H9 (cell line): ENCODE results near the gene CSTF1. TPM values are rescaled to one million over a fixed set of nuclear protein-coding genes. Genes with fewer than 3 reads are reported as not detected.

ENCODE experiments used
- DNase-seq: peaks from one replicate; pipeline ENCODE4 v3.0.0-alpha.2; 2017
- H2AFZ ChIP-seq: one replicate; pipeline ENCODE4 v1.6.1; 2013; ENCODE audit warnings: mild to moderate bottlenecking, low read length, control low read depth, moderate library complexity
- H2AK5ac ChIP-seq: 2 replicates; pipeline ENCODE4 v1.6.1; 2013; ENCODE audit warnings: low read length, control low read depth, mixed read lengths; ENCODE audit not compliant: insufficient read length
- H2BK120ac ChIP-seq: one replicate; pipeline ENCODE4 v1.6.1; 2013; ENCODE audit warnings: low read depth, mild to moderate bottlenecking, low read length, control low read depth, inconsistent platforms; ENCODE audit not compliant: poor library complexity, severe bottlenecking
- H2BK12ac ChIP-seq: 2 replicates; pipeline ENCODE4 v1.6.1; 2013; ENCODE audit warnings: low read length, control low read depth, mixed read lengths, low read depth; ENCODE audit not compliant: insufficient read length
- H2BK15ac ChIP-seq: 2 replicates; pipeline ENCODE4 v1.6.1; 2013; ENCODE audit warnings: low read depth, low read length, control low read depth
- H2BK20ac ChIP-seq: one replicate; pipeline ENCODE4 v1.6.1; 2013; ENCODE audit warnings: low read depth, mild to moderate bottlenecking, low read length, control low read depth, inconsistent platforms; ENCODE audit not compliant: poor library complexity, severe bottlenecking
- H2BK5ac ChIP-seq: 2 replicates; pipeline ENCODE4 v1.6.1; 2013; ENCODE audit warnings: low read length, control low read depth, mixed read lengths; ENCODE audit not compliant: insufficient read length
- H3K14ac ChIP-seq: 2 replicates; pipeline ENCODE4 v1.6.1; 2013; ENCODE audit warnings: low read length, control low read depth; ENCODE audit not compliant: insufficient read depth
- H3K18ac ChIP-seq: 2 replicates; pipeline ENCODE4 v1.6.1; 2013; ENCODE audit warnings: low read depth, mild to moderate bottlenecking, mixed read lengths, low read length, control low read depth; ENCODE audit not compliant: insufficient read length
- H3K23ac ChIP-seq: 2 replicates; pipeline ENCODE4 v1.6.1; 2013; ENCODE audit warnings: low read length, control low read depth, mixed read lengths, low read depth; ENCODE audit not compliant: insufficient read length
- H3K23me2 ChIP-seq: 2 replicates; pipeline ENCODE4 v1.6.1; 2013; ENCODE audit warnings: low read depth, mild to moderate bottlenecking, mixed read lengths, low read length, control low read depth; ENCODE audit not compliant: insufficient read length, poor library complexity, severe bottlenecking
- H3K27ac ChIP-seq: 2 replicates; pipeline ENCODE4 v1.5.1; 2013; ENCODE audit warnings: low read length, control low read depth, mixed read lengths, low read depth; ENCODE audit not compliant: insufficient read length
- H3K27me3 ChIP-seq: 2 replicates; pipeline ENCODE4 v1.6.1; 2013; ENCODE audit warnings: low read length, control low read depth, inconsistent platforms; ENCODE audit not compliant: insufficient read depth
- H3K4ac ChIP-seq: 2 replicates; pipeline ENCODE4 v1.6.1; 2013; ENCODE audit warnings: low read depth, mild to moderate bottlenecking, control low read depth, inconsistent platforms, low read length, moderate library complexity
- H3K4me1 ChIP-seq: 2 replicates; pipeline ENCODE4 v1.6.1; 2013; ENCODE audit warnings: low read length, control low read depth, inconsistent platforms; ENCODE audit not compliant: insufficient read depth
- H3K4me2 ChIP-seq: 2 replicates; pipeline ENCODE4 v1.6.1; 2013; ENCODE audit warnings: low read length, control low read depth, mixed read lengths; ENCODE audit not compliant: insufficient read length, insufficient read depth
- H3K56ac ChIP-seq: 2 replicates; pipeline ENCODE4 v1.6.1; 2013; ENCODE audit warnings: low read depth, mild to moderate bottlenecking, mixed read lengths, low read length, control low read depth; ENCODE audit not compliant: insufficient read length
- H3K79me1 ChIP-seq: 2 replicates; pipeline ENCODE4 v1.6.1; 2013; ENCODE audit warnings: low read depth, mild to moderate bottlenecking, moderate library complexity, low read length, control low read depth, inconsistent platforms; ENCODE audit not compliant: insufficient read depth, poor library complexity, severe bottlenecking
- H3K79me2 ChIP-seq: 2 replicates; pipeline ENCODE4 v1.6.1; 2013; ENCODE audit warnings: low read length, control low read depth, inconsistent platforms; ENCODE audit not compliant: insufficient read depth
- H3K9ac ChIP-seq: 2 replicates; pipeline ENCODE4 v1.6.1; 2013; ENCODE audit warnings: low read length, control low read depth, mixed read lengths; ENCODE audit not compliant: insufficient read length; ENCODE audit errors: extremely low read depth
- H3K9me3 ChIP-seq: one replicate; pipeline ENCODE4 v1.6.1; 2013; ENCODE audit warnings: low read depth, low read length, inconsistent platforms; ENCODE audit not compliant: control insufficient read depth
- H3T11ph ChIP-seq: one replicate; pipeline ENCODE4 v1.6.1; 2013; ENCODE audit warnings: mild to moderate bottlenecking, low read length, control low read depth, inconsistent platforms
- H4K20me1 ChIP-seq: one replicate; pipeline ENCODE4 v1.6.1; 2013; ENCODE audit not compliant: control insufficient read depth, insufficient read length, insufficient read depth
- H4K5ac ChIP-seq: 2 replicates; pipeline ENCODE4 v1.6.1; 2013; ENCODE audit warnings: low read depth, mild to moderate bottlenecking, mixed read lengths, low read length, control low read depth; ENCODE audit not compliant: insufficient read length
- H4K8ac ChIP-seq: replicated peaks from 2 replicates; pipeline ENCODE4 v1.6.1; 2013; ENCODE audit warnings: low read length, control low read depth, mixed read lengths, low read depth; ENCODE audit not compliant: insufficient read length
- H4K91ac ChIP-seq: 2 replicates; pipeline ENCODE4 v1.6.1; 2013; ENCODE audit warnings: low read depth, mild to moderate bottlenecking, moderate library complexity, mixed read lengths, low read length, control low read depth; ENCODE audit not compliant: insufficient read length
- H3K27ac Mint-ChIP-seq, 3 experiments: 2 replicates in 2 of 3; 3 replicates in 1 of 3; pipeline ENCODE4 v1.8.0; 2020 to 2021; ENCODE audit warnings: mixed read lengths in 3 of 3, mild to moderate bottlenecking in 1 of 3, moderate library complexity in 1 of 3
- H3K27me3 Mint-ChIP-seq: 2 replicates; pipeline ENCODE4 v1.8.0; 2021; ENCODE audit warnings: low read depth, mild to moderate bottlenecking, moderate library complexity, mixed read lengths
- H3K36me3 Mint-ChIP-seq, 3 experiments: 2 replicates in 2 of 3; 3 replicates in 1 of 3; pipeline ENCODE4 v1.8.0; 2020 to 2021; ENCODE audit warnings: low read depth in 3 of 3, mixed read lengths in 3 of 3; ENCODE audit not compliant: insufficient read depth in 1 of 3
- H3K4me1 Mint-ChIP-seq, 2 experiments: 2 replicates each; pipeline ENCODE4 v1.8.0; 2020; ENCODE audit warnings: mixed read lengths in 2 of 2
- H3K4me3 Mint-ChIP-seq, 2 experiments: 2 replicates in 1 of 2; 3 replicates in 1 of 2; pipeline ENCODE4 v1.8.0; 2020 to 2021; ENCODE audit warnings: mild to moderate bottlenecking in 2 of 2, mixed read lengths in 2 of 2, moderate library complexity in 1 of 2
- H3K9me3 Mint-ChIP-seq, 2 experiments: 2 replicates in 1 of 2; 3 replicates in 1 of 2; pipeline ENCODE4 v1.8.0; 2020; ENCODE audit warnings: mild to moderate bottlenecking in 2 of 2, mixed read lengths in 2 of 2, moderate library complexity in 1 of 2
- WGBS: extraction: QIAGEN DNeasy Blood & Tissue Kit; methylation state at CpG from one replicate; pipeline ENCODE4 v1.1.7; 2013; ENCODE audit warnings: missing lambda C conversion rate, low lambda C conversion rate, mixed read lengths; ENCODE audit not compliant: insufficient read length; ENCODE audit errors: extremely low coverage; 5-methylcytosine and 5-hydroxymethylcytosine counted together
- total RNA-seq: library from RNA; stranded (reverse); gene quantifications from 2 replicates; pipeline ENCODE4 v1.2.1, GENCODE V29; 2021
- TF ChIP-seq, protein P1 (sequence below): fragments of 200-600 bp; sonication (generic); conservative IDR thresholded peaks from 3 replicates; pipeline ENCODE4 v1.8.0; 2021; ENCODE audit warnings: antibody characterized with exemption, mild to moderate bottlenecking

CSTF1 gene
- total RNA-seq, 1 experiment from 2014 or later: 72.9 TPM

- no peak overlapping the region for H2BK15ac ChIP-seq
- H2AK5ac ChIP-seq: no peak overlapping the region
- no peak overlapping the region for H3K27ac Mint-ChIP-seq
- no peaks in the 10 kb centered on the region for H3K79me2 ChIP-seq
- no peak overlapping the region for H3K27ac ChIP-seq
- no peak overlapping the region for H3T11ph ChIP-seq
- no peak overlapping the region for H2BK20ac ChIP-seq
- H3K4me1 Mint-ChIP-seq: no peaks in the 10 kb centered on the region
- no peak overlapping the region for H3K4me3 Mint-ChIP-seq
- no peak overlapping the region for H2BK12ac ChIP-seq
- no peak overlapping the region for H2AFZ ChIP-seq
- no peaks in the 10 kb centered on the region for H3K9me3 ChIP-seq
- no peak overlapping the region for H3K4ac ChIP-seq
- H2BK5ac ChIP-seq: no peak overlapping the region
- no peaks in the 10 kb centered on the region for H3K9me3 Mint-ChIP-seq
- peaks cover 25% of the 10 kb centered on the region for H3K27me3 Mint-ChIP-seq
- H3K79me1 ChIP-seq: no peaks in the 10 kb centered on the region
- no peak overlapping the region for H3K18ac ChIP-seq
- H2BK120ac ChIP-seq: no peak overlapping the region
- no peak overlapping the region for H3K9ac ChIP-seq
- no peak overlapping the region for H4K5ac ChIP-seq
- no peaks in the 10 kb centered on the region for H3K27me3 ChIP-seq
- DNase-seq: no peak
- TF ChIP-seq, protein P1, sequence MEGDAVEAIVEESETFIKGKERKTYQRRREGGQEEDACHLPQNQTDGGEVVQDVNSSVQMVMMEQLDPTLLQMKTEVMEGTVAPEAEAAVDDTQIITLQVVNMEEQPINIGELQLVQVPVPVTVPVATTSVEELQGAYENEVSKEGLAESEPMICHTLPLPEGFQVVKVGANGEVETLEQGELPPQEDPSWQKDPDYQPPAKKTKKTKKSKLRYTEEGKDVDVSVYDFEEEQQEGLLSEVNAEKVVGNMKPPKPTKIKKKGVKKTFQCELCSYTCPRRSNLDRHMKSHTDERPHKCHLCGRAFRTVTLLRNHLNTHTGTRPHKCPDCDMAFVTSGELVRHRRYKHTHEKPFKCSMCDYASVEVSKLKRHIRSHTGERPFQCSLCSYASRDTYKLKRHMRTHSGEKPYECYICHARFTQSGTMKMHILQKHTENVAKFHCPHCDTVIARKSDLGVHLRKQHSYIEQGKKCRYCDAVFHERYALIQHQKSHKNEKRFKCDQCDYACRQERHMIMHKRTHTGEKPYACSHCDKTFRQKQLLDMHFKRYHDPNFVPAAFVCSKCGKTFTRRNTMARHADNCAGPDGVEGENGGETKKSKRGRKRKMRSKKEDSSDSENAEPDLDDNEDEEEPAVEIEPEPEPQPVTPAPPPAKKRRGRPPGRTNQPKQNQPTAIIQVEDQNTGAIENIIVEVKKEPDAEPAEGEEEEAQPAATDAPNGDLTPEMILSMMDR: no peak
- no peak overlapping the region for H3K23ac ChIP-seq
- H3K23me2 ChIP-seq: no peaks in the 10 kb centered on the region
- no peak overlapping the region for H3K14ac ChIP-seq
- no peaks in the 10 kb centered on the region for H4K20me1 ChIP-seq
- H3K4me1 ChIP-seq: no peaks in the 10 kb centered on the region
- no peaks in the 10 kb centered on the region for H3K36me3 Mint-ChIP-seq
- H4K8ac ChIP-seq: no peak overlapping the region
- H4K91ac ChIP-seq: no peak overlapping the region
- H3K56ac ChIP-seq: no peak overlapping the region
- no peak overlapping the region for H3K4me2 ChIP-seq
- WGBS: no CpG with 5 or more reads among the region's 3 CpGs
Measured at GRCh38 chr20:56433221-56433879, 40.9 kb downstream of the CSTF1 start.
